DND-41 (cell line): Measurements from ENCODE around the gene BRPF1.

Experiments used
- CTCF ChIP-seq: IDR thresholded peaks from 2 replicates; pipeline ENCODE4 v1.5.1; 2012; ENCODE audit warnings: borderline replicate concordance, low read length, moderate library complexity, mild to moderate bottlenecking; ENCODE audit not compliant: poor library complexity, severe bottlenecking; ENCODE audit errors: extremely low read depth
- EZH2 ChIP-seq: IDR thresholded peaks from 3 replicates; pipeline ENCODE4 v1.6.1; 2012; ENCODE audit warnings: borderline replicate concordance, low read depth, mild to moderate bottlenecking, moderate library complexity, low read length, inconsistent platforms; ENCODE audit not compliant: severe bottlenecking

GRCh38 chr3:9682096-9682495 is 49.4 kb upstream of the BRPF1 start:
- TF ChIP-seq EZH2 (no peak), CTCF (no peak)
